ENCODE results near the gene KCNQ2.

KCNQ2 gene

GRCh38 chr20:63471717-63471980 is 806 bp downstream of the KCNQ2 start:
- TF ChIP-seq, protein P1, sequence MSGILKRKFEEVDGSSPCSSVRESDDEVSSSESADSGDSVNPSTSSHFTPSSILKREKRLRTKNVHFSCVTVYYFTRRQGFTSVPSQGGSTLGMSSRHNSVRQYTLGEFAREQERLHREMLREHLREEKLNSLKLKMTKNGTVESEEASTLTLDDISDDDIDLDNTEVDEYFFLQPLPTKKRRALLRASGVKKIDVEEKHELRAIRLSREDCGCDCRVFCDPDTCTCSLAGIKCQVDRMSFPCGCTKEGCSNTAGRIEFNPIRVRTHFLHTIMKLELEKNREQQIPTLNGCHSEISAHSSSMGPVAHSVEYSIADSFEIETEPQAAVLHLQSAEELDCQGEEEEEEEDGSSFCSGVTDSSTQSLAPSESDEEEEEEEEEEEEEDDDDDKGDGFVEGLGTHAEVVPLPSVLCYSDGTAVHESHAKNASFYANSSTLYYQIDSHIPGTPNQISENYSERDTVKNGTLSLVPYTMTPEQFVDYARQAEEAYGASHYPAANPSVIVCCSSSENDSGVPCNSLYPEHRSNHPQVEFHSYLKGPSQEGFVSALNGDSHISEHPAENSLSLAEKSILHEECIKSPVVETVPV (CRISPR knock-in tag; IDR thresholded peaks at IDR 0.05): no peak
- TF ChIP-seq OSR1 (CRISPR knock-in tag; IDR thresholded peaks at IDR 0.05) (no peak), ISL1 (CRISPR knock-in tag; IDR thresholded peaks at IDR 0.05) (no peak), ZC3H10 (CRISPR knock-in tag; IDR thresholded peaks at IDR 0.05) (no peak), TOX (CRISPR knock-in tag; IDR thresholded peaks at IDR 0.05; ENCODE audit: borderline replicate concordance) (no peak), PPARA (CRISPR knock-in tag; IDR thresholded peaks at IDR 0.05; ENCODE audit: borderline replicate concordance) (no peak), TSHZ2 (CRISPR knock-in tag; IDR thresholded peaks at IDR 0.05) (no peak), POU6F1 (CRISPR knock-in tag; IDR thresholded peaks at IDR 0.05; ENCODE audit: borderline replicate concordance, low read depth) (no peak), GLIS3 (CRISPR knock-in tag; IDR thresholded peaks at IDR 0.05) (no peak), TCF4 (CRISPR knock-in tag; IDR thresholded peaks at IDR 0.05; ENCODE audit: borderline replicate concordance) (no peak), ESRRG (CRISPR knock-in tag; IDR thresholded peaks at IDR 0.05) (no peak)
- no peak for ATAC-seq

DNA sequence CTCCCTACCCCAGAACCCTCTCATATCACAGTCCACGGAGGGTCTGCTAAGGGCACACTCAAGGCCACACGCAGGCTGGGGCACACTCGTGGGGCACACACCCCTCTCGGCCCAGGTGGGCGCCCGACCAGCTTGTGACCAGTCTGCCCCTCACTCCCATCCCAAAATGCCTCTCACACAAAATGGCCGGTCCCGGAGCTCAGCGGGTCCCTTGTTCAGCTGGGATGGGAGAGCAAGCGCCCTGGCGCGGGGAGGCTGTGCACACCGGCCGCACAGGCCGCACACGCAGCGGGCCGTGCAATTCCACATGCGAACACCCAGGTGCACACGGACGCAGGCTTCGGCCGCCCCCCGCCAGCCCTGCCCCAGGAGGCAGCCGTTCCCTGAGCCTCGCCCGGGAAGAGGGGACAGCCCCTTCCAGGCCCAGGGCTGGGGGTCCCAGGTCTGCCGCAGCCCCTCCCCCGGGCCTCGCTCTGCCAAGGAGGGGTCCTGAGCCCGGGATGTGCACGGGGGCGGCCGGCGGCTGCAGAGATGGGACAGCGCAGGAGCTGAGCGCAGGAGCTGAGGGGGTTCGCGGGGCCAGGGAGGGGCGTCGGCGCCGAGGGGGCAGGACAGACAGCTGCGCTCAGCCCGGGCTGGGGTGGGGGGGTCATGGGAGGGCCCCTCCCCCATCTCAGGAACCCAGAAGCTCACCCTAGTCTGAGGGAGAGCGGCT is 1.3 kb downstream of the KCNQ2 start:
- ATAC-seq: no peak; the same call in 2 of the 3 replicates
- TF ChIP-seq RARB (CRISPR knock-in tag; IDR thresholded peaks at IDR 0.05) (no peak), CREB5 (CRISPR knock-in tag; IDR thresholded peaks at IDR 0.05; ENCODE audit: low read depth) (no peak), ZNF70 (CRISPR knock-in tag; IDR thresholded peaks at IDR 0.05) (no peak), GLIS3 (CRISPR knock-in tag; IDR thresholded peaks at IDR 0.05) (no peak), ZNF565 (CRISPR knock-in tag; conservative IDR thresholded peaks at IDR 0.05; ENCODE audit: low read depth) (no peak), PPARA (CRISPR knock-in tag; IDR thresholded peaks at IDR 0.05; ENCODE audit: borderline replicate concordance) (no peak), ZNF8 (CRISPR knock-in tag; IDR thresholded peaks at IDR 0.05) (no peak), SNAI2 (CRISPR knock-in tag; IDR thresholded peaks at IDR 0.05) (no peak), ZFP30 (CRISPR knock-in tag; IDR thresholded peaks at IDR 0.05) (no peak), ZC3H10 (CRISPR knock-in tag; IDR thresholded peaks at IDR 0.05) (no peak), ARNTL (CRISPR knock-in tag; IDR thresholded peaks at IDR 0.05; ENCODE audit: borderline replicate concordance, low read depth) (no peak), ESRRG (CRISPR knock-in tag; IDR thresholded peaks at IDR 0.05) (no peak), ZFP3 (CRISPR knock-in tag; IDR thresholded peaks at IDR 0.05) (no peak), TSHZ2 (CRISPR knock-in tag; IDR thresholded peaks at IDR 0.05) (no peak), OSR1 (CRISPR knock-in tag; IDR thresholded peaks at IDR 0.05) (no peak), CSDC2 (CRISPR knock-in tag; IDR thresholded peaks at IDR 0.05) (no peak), TOX (CRISPR knock-in tag; IDR thresholded peaks at IDR 0.05; ENCODE audit: borderline replicate concordance) (no peak)
- TF ChIP-seq, protein P1 (CRISPR knock-in tag; IDR thresholded peaks at IDR 0.05): no peak
- TF ChIP-seq, protein P2, sequence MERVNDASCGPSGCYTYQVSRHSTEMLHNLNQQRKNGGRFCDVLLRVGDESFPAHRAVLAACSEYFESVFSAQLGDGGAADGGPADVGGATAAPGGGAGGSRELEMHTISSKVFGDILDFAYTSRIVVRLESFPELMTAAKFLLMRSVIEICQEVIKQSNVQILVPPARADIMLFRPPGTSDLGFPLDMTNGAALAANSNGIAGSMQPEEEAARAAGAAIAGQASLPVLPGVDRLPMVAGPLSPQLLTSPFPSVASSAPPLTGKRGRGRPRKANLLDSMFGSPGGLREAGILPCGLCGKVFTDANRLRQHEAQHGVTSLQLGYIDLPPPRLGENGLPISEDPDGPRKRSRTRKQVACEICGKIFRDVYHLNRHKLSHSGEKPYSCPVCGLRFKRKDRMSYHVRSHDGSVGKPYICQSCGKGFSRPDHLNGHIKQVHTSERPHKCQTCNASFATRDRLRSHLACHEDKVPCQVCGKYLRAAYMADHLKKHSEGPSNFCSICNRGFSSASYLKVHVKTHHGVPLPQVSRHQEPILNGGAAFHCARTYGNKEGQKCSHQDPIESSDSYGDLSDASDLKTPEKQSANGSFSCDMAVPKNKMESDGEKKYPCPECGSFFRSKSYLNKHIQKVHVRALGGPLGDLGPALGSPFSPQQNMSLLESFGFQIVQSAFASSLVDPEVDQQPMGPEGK (CRISPR knock-in tag; IDR thresholded peaks at IDR 0.05; ENCODE audit: borderline replicate concordance): no peak

All from SK-N-SH treated with all-trans-retinoic acid at 6 μM for 48 hours (cell line).